ENCODE measurements around the gene C1QTNF7.

DNA sequence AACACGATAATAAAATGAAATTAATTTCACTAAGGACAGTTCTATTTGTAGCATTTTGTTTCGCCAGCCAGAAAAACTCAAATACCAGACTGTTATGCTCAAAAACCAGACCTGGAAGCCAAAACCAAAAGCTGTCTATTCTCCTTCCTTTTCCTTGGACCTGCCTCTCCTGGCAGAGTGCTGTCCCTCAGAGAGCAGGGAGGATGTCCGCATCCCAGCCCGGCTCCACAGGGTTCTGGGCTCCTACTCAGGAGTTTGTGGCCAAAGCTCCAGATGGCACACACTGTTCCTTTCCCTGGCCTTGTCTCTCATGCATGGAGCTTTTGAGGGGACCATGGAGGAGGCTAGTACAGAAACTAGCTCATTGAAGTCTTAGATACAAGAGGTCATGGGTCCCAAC is 41.9 kb upstream of the C1QTNF7 start:
- TF ChIP-seq, protein P1, sequence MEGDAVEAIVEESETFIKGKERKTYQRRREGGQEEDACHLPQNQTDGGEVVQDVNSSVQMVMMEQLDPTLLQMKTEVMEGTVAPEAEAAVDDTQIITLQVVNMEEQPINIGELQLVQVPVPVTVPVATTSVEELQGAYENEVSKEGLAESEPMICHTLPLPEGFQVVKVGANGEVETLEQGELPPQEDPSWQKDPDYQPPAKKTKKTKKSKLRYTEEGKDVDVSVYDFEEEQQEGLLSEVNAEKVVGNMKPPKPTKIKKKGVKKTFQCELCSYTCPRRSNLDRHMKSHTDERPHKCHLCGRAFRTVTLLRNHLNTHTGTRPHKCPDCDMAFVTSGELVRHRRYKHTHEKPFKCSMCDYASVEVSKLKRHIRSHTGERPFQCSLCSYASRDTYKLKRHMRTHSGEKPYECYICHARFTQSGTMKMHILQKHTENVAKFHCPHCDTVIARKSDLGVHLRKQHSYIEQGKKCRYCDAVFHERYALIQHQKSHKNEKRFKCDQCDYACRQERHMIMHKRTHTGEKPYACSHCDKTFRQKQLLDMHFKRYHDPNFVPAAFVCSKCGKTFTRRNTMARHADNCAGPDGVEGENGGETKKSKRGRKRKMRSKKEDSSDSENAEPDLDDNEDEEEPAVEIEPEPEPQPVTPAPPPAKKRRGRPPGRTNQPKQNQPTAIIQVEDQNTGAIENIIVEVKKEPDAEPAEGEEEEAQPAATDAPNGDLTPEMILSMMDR (IDR thresholded peaks at IDR 0.05): no peak
- no peak for TF ChIP-seq POLR2A (IDR thresholded peaks at IDR 0.05)
- no peak for TF ChIP-seq POLR2AphosphoS5 (IDR thresholded peaks at IDR 0.05)
- no peak for TF ChIP-seq EP300 (IDR thresholded peaks at IDR 0.05; ENCODE audit: low read depth)
